ENCODE measurements around the gene KCNT2. TPM values are rescaled to one million over a fixed set of nuclear protein-coding genes. Genes with fewer than 3 reads are reported as not detected.

Gene KCNT2
- total RNA-seq, 4 donors from 2014 or later: 0.35 to 0.88 (median 0.51) TPM; not detected in 1

DNA sequence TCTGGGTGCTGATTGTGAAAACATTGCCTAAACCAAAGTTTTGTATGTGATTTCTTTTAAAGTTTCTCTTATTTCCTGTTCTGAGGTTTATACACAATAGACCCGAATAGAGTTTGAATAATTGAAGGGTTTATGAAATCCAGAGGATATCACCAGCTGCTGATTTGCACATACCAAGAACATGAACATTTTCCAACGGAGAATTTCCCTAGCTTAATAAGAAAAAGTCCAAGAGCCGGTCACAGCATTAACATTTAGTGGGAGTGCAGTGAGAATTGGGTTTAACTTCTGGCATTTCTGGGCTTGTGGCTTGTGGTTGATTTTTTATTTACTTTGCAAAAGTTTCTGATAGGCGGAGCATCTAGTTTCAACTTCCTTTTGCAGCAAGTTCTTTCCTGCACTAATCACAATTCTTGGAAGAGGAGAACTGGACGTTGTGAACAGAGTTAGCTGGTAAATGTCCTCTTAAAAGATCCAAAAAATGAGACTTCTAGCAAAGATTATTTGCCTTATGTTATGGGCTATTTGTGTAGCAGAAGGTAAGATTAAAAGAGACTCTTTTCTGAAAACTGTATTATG is 43.5 kb upstream of the KCNT2 start, which contains the start of gene CFH:
Gene CFH, plus strand, starts transcription at position 407 of the 579 bp plus-strand sequence. Its CDS starts 75 bp downstream, at position 482.
- peak within 1 kb of the TSS; percentile 13 to 48 (median 24) for H3K27ac ChIP-seq
- no peaks in the 10 kb centered on the region for H3K36me3 ChIP-seq
- H3K4me1 ChIP-seq: peaks cover 7 to 13% of the 10 kb centered on the region in 2 donors
- TF ChIP-seq POLR2A (IDR thresholded peaks at IDR 0.05) (peak in 1 of 2 donors; percentile 57), CTCF (IDR thresholded peaks at IDR 0.05 in 4 of 5, conservative IDR thresholded peaks at IDR 0.05 in 1 of 5) (no peak)
- DNase-seq (no peak), ATAC-seq (peak; percentile 21 to 47)
- intact Hi-C loops (cut with DNase I; ENCODE audit: low total_unique reads): no loop called here
- in situ Hi-C loops (cut with MboI; ENCODE audit: low sequenced_read_pairs in 4 of 4): loop anchor here in 1 of 4 donors (25.0 kb wide), 2 partner anchors 289 to 489 kb away; no protein-coding TSS in a partner anchor
- H3K4me3 ChIP-seq: peak within 1 kb of the TSS; percentile 17 to 42 (median 35)
- no peaks in the 10 kb centered on the region for H3K27me3 ChIP-seq
- H3K9me3 ChIP-seq: no peaks in the 10 kb centered on the region

- H3K4me1 ChIP-seq: peaks cover 7 to 13% of the 10 kb centered on the region in 2 donors
- H3K36me3 ChIP-seq: no peaks in the 10 kb centered on the region
- no peaks in the 10 kb centered on the region for H3K9me3 ChIP-seq
- H3K27me3 ChIP-seq: no peaks in the 10 kb centered on the region
- in situ Hi-C loops (cut with MboI; ENCODE audit: low sequenced_read_pairs in 4 of 4): loop anchor here in 1 of 4 donors (25.0 kb wide), 2 partner anchors 289 to 489 kb away; no protein-coding TSS in a partner anchor
- DNase-seq: no peak
- intact Hi-C loops (cut with DNase I; ENCODE audit: low total_unique reads): no loop called here
- no peak for TF ChIP-seq POLR2A (IDR thresholded peaks at IDR 0.05)
- TF ChIP-seq CTCF (IDR thresholded peaks at IDR 0.05 in 4 of 5, conservative IDR thresholded peaks at IDR 0.05 in 1 of 5): no peak
- H3K4me3 ChIP-seq: no peak overlapping the region
- no peak for ATAC-seq
- H3K27ac ChIP-seq: peak overlapping the region; percentile 13 to 48 (median 17)
These were observed 42.8 kb upstream of the KCNT2 start for GRCh38 chr1:196651079-196651478.

GRCh38 chr1:196650403-196650802 is 42.2 kb upstream of the KCNT2 start:
- Histone ChIP-seq H3K36me3 (no peaks in the 10 kb centered on the region), H3K27ac (peak overlapping the region in 1 of 4 donors; percentile 48), H3K27me3 (no peaks in the 10 kb centered on the region), H3K9me3 (no peaks in the 10 kb centered on the region), H3K4me3 (peak overlapping the region in 1 of 4 donors; percentile 7), H3K4me1 (peaks cover 7 to 13% of the 10 kb centered on the region in 2 donors)
- intact Hi-C loops (cut with DNase I; ENCODE audit: low total_unique reads): no loop called here
- ATAC-seq (peak in 1 of 2 donors; percentile 41), DNase-seq (no peak)
- TF ChIP-seq POLR2A (IDR thresholded peaks at IDR 0.05) (no peak), CTCF (IDR thresholded peaks at IDR 0.05 in 4 of 5, conservative IDR thresholded peaks at IDR 0.05 in 1 of 5) (no peak)
- in situ Hi-C loops (cut with MboI; ENCODE audit: low sequenced_read_pairs in 4 of 4): loop anchor here in 1 of 4 donors (25.0 kb wide), 2 partner anchors 288 to 488 kb away; no protein-coding TSS in a partner anchor

DNA sequence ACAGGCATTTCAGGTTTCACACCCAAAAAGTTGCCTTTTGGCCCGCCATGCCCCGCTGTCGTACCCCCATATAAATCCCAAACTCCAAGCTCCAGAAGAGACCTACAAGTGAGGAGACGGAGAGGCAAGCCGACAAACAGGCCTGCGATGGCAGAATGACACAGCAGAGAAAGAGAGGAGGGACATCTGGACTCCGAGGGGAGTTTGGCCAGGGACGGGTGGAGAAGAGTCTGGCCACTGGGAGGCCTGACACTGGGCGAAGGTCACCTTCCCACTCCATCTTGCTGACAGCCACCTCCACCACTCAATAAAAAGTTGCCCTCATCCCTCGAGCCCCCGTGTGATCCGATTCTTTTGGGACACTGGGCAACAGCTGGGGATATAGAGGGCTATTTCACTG is 41.8 kb upstream of the KCNT2 start:
- H3K4me3 ChIP-seq: no peak overlapping the region
- peaks cover 7 to 13% of the 10 kb centered on the region in 2 donors for H3K4me1 ChIP-seq
- in situ Hi-C loops (cut with MboI; ENCODE audit: low sequenced_read_pairs in 4 of 4): loop anchor here in 1 of 4 donors (25.0 kb wide), 2 partner anchors 288 to 488 kb away; no protein-coding TSS in a partner anchor
- H3K27me3 ChIP-seq: no peaks in the 10 kb centered on the region
- no peak overlapping the region for H3K27ac ChIP-seq
- H3K36me3 ChIP-seq: no peaks in the 10 kb centered on the region
- intact Hi-C loops (cut with DNase I; ENCODE audit: low total_unique reads): no loop called here
- TF ChIP-seq POLR2A (IDR thresholded peaks at IDR 0.05) (no peak), CTCF (IDR thresholded peaks at IDR 0.05 in 4 of 5, conservative IDR thresholded peaks at IDR 0.05 in 1 of 5) (no peak)
- no peaks in the 10 kb centered on the region for H3K9me3 ChIP-seq
- no peak for DNase-seq
- ATAC-seq: no peak

Data from gastrocnemius medialis (tissue), 4 donors.